H1 (cell line): ENCODE measurements around the gene ARHGEF19. TPM values are rescaled to one million over a fixed set of nuclear protein-coding genes. Genes with fewer than 3 reads are reported as not detected.
A peak's percentile ranks its signal among the peaks of the same experiment; 100 is the strongest.

ENCODE experiments used
- CTCF ChIA-PET: fragments of 300-600 bp; sonication (Branson Sonifier 250); formaldehyde crosslinking; loops from one replicate; lab custom pipeline; 2021; ENCODE audit not compliant: partially characterized antibody; lab: Charles Lee
- POLR2A ChIA-PET: fragments of 300-600 bp; sonication (Branson Sonifier 250); formaldehyde crosslinking; loops from one replicate; lab custom pipeline; 2021; ENCODE audit warnings: inconsistent platforms; ENCODE audit not compliant: partially characterized antibody; lab: Charles Lee
- DNase-seq, 2 experiments: peaks; one replicate each; pipeline versions ENCODE4 v3.0.0 to v3.0.0-alpha.2; 2010 to 2022; ENCODE audit warnings: low spot score in 2 of 2, low read depth in 1 of 2, mixed read lengths in 1 of 2
- FAIRE-seq: peaks from 2 replicates; lab custom pipeline; 2011; peaks lifted over from hg19 to GRCh38; lab: Jason Lieb, UNC
- H2AFZ ChIP-seq: 2 replicates; pipeline ENCODE4 v1.8.1; 2012; ENCODE audit warnings: low read length, inconsistent platforms
- H2AK5ac ChIP-seq: 2 replicates; pipeline ENCODE4 v1.6.1; 2013; ENCODE audit warnings: low read depth, low read length
- H2BK120ac ChIP-seq: replicated peaks from 2 replicates; pipeline ENCODE3; 2013; ENCODE audit warnings: low read depth, low read length, inconsistent platforms
- H2BK12ac ChIP-seq: 2 replicates; pipeline ENCODE4 v1.6.1; 2013; ENCODE audit warnings: low read depth, low read length
- H2BK15ac ChIP-seq: 2 replicates; pipeline ENCODE4 v1.6.1; 2013; ENCODE audit warnings: low read length
- H2BK20ac ChIP-seq: 2 replicates; pipeline ENCODE4 v1.6.1; 2013; ENCODE audit warnings: low read length
- H2BK5ac ChIP-seq: 2 replicates; pipeline ENCODE4 v1.6.1; 2013; ENCODE audit warnings: low read depth, low read length
- H3K14ac ChIP-seq: 2 replicates; pipeline ENCODE4 v1.6.1; 2013; ENCODE audit warnings: inconsistent platforms; ENCODE audit not compliant: insufficient read length
- H3K18ac ChIP-seq: 2 replicates; pipeline ENCODE4 v1.6.1; 2013; ENCODE audit warnings: low read length; ENCODE audit errors: extremely low read depth
- H3K23ac ChIP-seq: 2 replicates; pipeline ENCODE4 v1.6.1; 2013; ENCODE audit warnings: inconsistent platforms; ENCODE audit not compliant: insufficient read length
- H3K23me2 ChIP-seq: 2 replicates; pipeline ENCODE4 v1.6.1; 2013; ENCODE audit warnings: low read depth, low read length
- H3K27ac ChIP-seq: 2 replicates; pipeline ENCODE4 v1.6.1; 2011; ENCODE audit warnings: low read depth, low read length, inconsistent platforms
- H3K27me3 ChIP-seq, 4 experiments: replicated peaks in 1 of 4; 1 replicate in 1 of 4; 2 replicates in 3 of 4; pipeline versions ENCODE4 v1.6.1 to v1.8.1; 2011 to 2013; ENCODE audit warnings: low read length in 3 of 4, mild to moderate bottlenecking in 3 of 4, inconsistent platforms in 2 of 4, mixed read lengths in 2 of 4, moderate library complexity in 1 of 4; ENCODE audit not compliant: control insufficient read depth in 3 of 4, insufficient read depth in 3 of 4; ENCODE audit errors: extremely low read depth in 1 of 4
- H3K36me3 ChIP-seq, 4 experiments: 2 replicates each; pipeline versions ENCODE4 v1.6.1 to v1.8.1; 2011 to 2013; ENCODE audit warnings: mild to moderate bottlenecking in 4 of 4, low read length in 3 of 4, moderate library complexity in 2 of 4, control low read depth in 1 of 4, inconsistent platforms in 1 of 4; ENCODE audit not compliant: insufficient read depth in 4 of 4, control insufficient read depth in 2 of 4
- H3K4ac ChIP-seq: replicated peaks from 2 replicates; pipeline ENCODE3; 2013; ENCODE audit warnings: low read length, low read depth, mixed read lengths, inconsistent platforms; ENCODE audit not compliant: insufficient read length
- H3K4me1 ChIP-seq, 4 experiments: replicated peaks in 1 of 4; 1 replicate in 1 of 4; 2 replicates in 3 of 4; pipeline versions ENCODE4 v1.6.1 to v1.8.1; 2011 to 2013; ENCODE audit warnings: low read length in 3 of 4, inconsistent platforms in 2 of 4, mixed read lengths in 1 of 4; ENCODE audit not compliant: insufficient read depth in 4 of 4, control insufficient read depth in 3 of 4
- H3K4me2 ChIP-seq, 2 experiments: 2 replicates each; pipeline versions ENCODE4 v1.6.1 to v1.8.1; 2011 to 2013; ENCODE audit warnings: low read depth in 2 of 2, low read length in 2 of 2, control low read depth in 1 of 2, inconsistent platforms in 1 of 2, mild to moderate bottlenecking in 1 of 2; ENCODE audit not compliant: insufficient read depth in 1 of 2
- H3K4me3 ChIP-seq, 4 experiments: fragments of 200-600, 300-600 bp in 1 of 4; sonication (generic), shearing (Covaris generic), sonication (Bioruptor Twin) in 1 of 4; 2 replicates each; pipeline versions ENCODE4 v1.5.1 to v1.8.1; 2011 to 2016; ENCODE audit warnings: low read length in 4 of 4, low read depth in 3 of 4, control low read depth in 2 of 4, inconsistent platforms in 2 of 4, mild to moderate bottlenecking in 2 of 4, mixed read lengths in 1 of 4, moderate library complexity in 1 of 4; ENCODE audit not compliant: insufficient read depth in 2 of 4; ENCODE audit errors: extremely low read depth in 1 of 4
- H3K56ac ChIP-seq: replicated peaks from 2 replicates; pipeline ENCODE3; 2013; ENCODE audit warnings: low read depth, mild to moderate bottlenecking, mixed read lengths, low read length, inconsistent platforms; ENCODE audit not compliant: insufficient read length
- H3K79me1 ChIP-seq: 2 replicates; pipeline ENCODE4 v1.6.1; 2013; ENCODE audit warnings: low read depth, low read length, control low read depth
- H3K79me2 ChIP-seq, 2 experiments: 2 replicates each; pipeline versions ENCODE4 v1.6.1 to v1.8.1; 2012 to 2013; ENCODE audit warnings: low read length in 2 of 2, mild to moderate bottlenecking in 2 of 2, inconsistent platforms in 1 of 2; ENCODE audit not compliant: insufficient read depth in 2 of 2, control insufficient read depth in 1 of 2
- H3K9ac ChIP-seq, 4 experiments: replicated peaks in 1 of 4; 1 replicate in 1 of 4; 2 replicates in 3 of 4; pipeline versions ENCODE4 v1.6.1 to v1.8.1; 2011 to 2013; ENCODE audit warnings: low read depth in 3 of 4, low read length in 3 of 4, control low read depth in 2 of 4, mild to moderate bottlenecking in 2 of 4, moderate library complexity in 2 of 4, inconsistent platforms in 1 of 4; ENCODE audit errors: extremely low read depth in 1 of 4
- H3K9me3 ChIP-seq, 2 experiments: 2 replicates each; pipeline versions ENCODE4 v1.6.1 to v1.8.1; 2012 to 2013; ENCODE audit warnings: mild to moderate bottlenecking in 2 of 2, moderate library complexity in 2 of 2, control low read depth in 1 of 2, inconsistent platforms in 1 of 2, low read depth in 1 of 2, low read length in 1 of 2, mixed read lengths in 1 of 2; ENCODE audit not compliant: insufficient read depth in 2 of 2
- H4K20me1 ChIP-seq, 2 experiments: replicated peaks in 1 of 2; 2 replicates each; pipeline versions ENCODE3 to v1.8.1; 2011 to 2013; ENCODE audit warnings: inconsistent platforms in 2 of 2, low read length in 2 of 2, mild to moderate bottlenecking in 1 of 2; ENCODE audit not compliant: insufficient read depth in 2 of 2, control insufficient read depth in 1 of 2
- H4K5ac ChIP-seq: 2 replicates; pipeline ENCODE4 v1.6.1; 2013; ENCODE audit warnings: low read length, low read depth, mixed read lengths, inconsistent platforms; ENCODE audit not compliant: insufficient read length
- H4K8ac ChIP-seq: 2 replicates; pipeline ENCODE4 v1.8.0; 2013; ENCODE audit warnings: mild to moderate bottlenecking, moderate library complexity, low read length, inconsistent platforms; ENCODE audit not compliant: insufficient read depth; ENCODE audit errors: extremely low read depth
- H4K91ac ChIP-seq: replicated peaks from 2 replicates; pipeline ENCODE3; 2013; ENCODE audit warnings: low read length, mixed read lengths, inconsistent platforms; ENCODE audit not compliant: insufficient read length
- ASH2L ChIP-seq: fragments of 200-600, 300-600 bp; sonication (generic); IDR thresholded peaks from one replicate; pipeline ENCODE4 v1.7.1; 2017; ENCODE audit warnings: low read length
- CEBPB ChIP-seq: IDR thresholded peaks from 2 replicates; pipeline ENCODE4 v1.6.1; 2012; ENCODE audit warnings: low read depth, low read length
- CHD2 ChIP-seq: IDR thresholded peaks from 2 replicates; pipeline ENCODE4 v1.6.1; 2012; ENCODE audit warnings: low read length, improper control_type of control experiment
- HDAC2 ChIP-seq, 2 experiments: fragments of 300-600 bp in 1 of 2; sonication (generic) in 1 of 2; IDR thresholded peaks; 2 replicates each; pipeline ENCODE4 v1.6.1; 2011 to 2012; ENCODE audit warnings: low read depth in 2 of 2, low read length in 2 of 2, mild to moderate bottlenecking in 2 of 2, moderate library complexity in 2 of 2, borderline replicate concordance in 1 of 2, inconsistent platforms in 1 of 2
- NANOG ChIP-seq: IDR thresholded peaks from 2 replicates; pipeline ENCODE4 v1.6.1; 2011; ENCODE audit warnings: low read length, low read depth, mild to moderate bottlenecking, inconsistent platforms; ENCODE audit not compliant: insufficient read depth, poor library complexity, severe bottlenecking
- NRF1 ChIP-seq: IDR thresholded peaks from 2 replicates; pipeline ENCODE4 v1.6.1; 2011; ENCODE audit warnings: mild to moderate bottlenecking, low read depth, low read length, improper control_type of control experiment
- RBBP5 ChIP-seq: IDR thresholded peaks from 2 replicates; pipeline ENCODE4 v1.7.1; 2012; ENCODE audit warnings: low read depth, mild to moderate bottlenecking, inconsistent platforms, low read length, moderate library complexity, borderline replicate concordance
- TCF12 ChIP-seq: IDR thresholded peaks from 2 replicates; pipeline ENCODE4 v1.6.1; 2011; ENCODE audit warnings: low read depth, mild to moderate bottlenecking, low read length
- WGBS, 2 experiments: shearing (Covaris generic) in 1 of 2; methylation state at CpG; one replicate each; pipeline versions ENCODE4 v1.1.6 to v1.1.7; 2013 to 2015; ENCODE audit warnings: low lambda C conversion rate in 2 of 2, mixed read lengths in 2 of 2, inconsistent platforms in 1 of 2, low coverage in 1 of 2, missing lambda C conversion rate in 1 of 2; ENCODE audit not compliant: insufficient replicate concordance in 2 of 2, insufficient coverage in 1 of 2, insufficient read length in 1 of 2; ENCODE audit errors: extremely low coverage in 1 of 2, missing lambda C conversion rate in 1 of 2; 5-methylcytosine and 5-hydroxymethylcytosine counted together
- long read RNA-seq, 2 experiments: library from RNA in 1 of 2; library from capped mRNA in 1 of 2; stranded (forward); transcript quantifications; one replicate each; pipeline ENCODE4 v2.0.0, GENCODE V29; 2021; ENCODE audit warnings: inconsistent platforms in 1 of 2
- polyA minus RNA-seq, 3 experiments: library from RNA; depleted of rRNA, polyadenylated mRNA; stranded (reverse); fragments of >200 nt; gene quantifications; 1 replicate in 2 of 3; 2 replicates in 1 of 3; pipeline ENCODE4 v1.2.3, GENCODE V29; 2011
- polyA plus RNA-seq, 7 experiments: library from polyadenylated mRNA; depleted of rRNA in 3 of 7; stranded (reverse) in 5 of 7; unstranded in 2 of 7; fragments of >200 nt in 5 of 7; fragments of 200-250 nt in 2 of 7; gene quantifications; 1 replicate in 5 of 7; 2 replicates in 1 of 7; 4 replicates in 1 of 7; pipeline versions ENCODE4 v1.2.1 to v1.2.3, GENCODE V29; 2011 to 2013; ENCODE audit warnings: missing spikeins in 2 of 7, mixed read lengths in 2 of 7
- total RNA-seq: library from RNA; stranded (reverse); fragmentation: NEBNext Ultra II Directional; extraction: Animal tissue kit (Norgen Biotek cat#: 25700); gene quantifications from 2 replicates; pipeline ENCODE4 v1.2.1, GENCODE V29; 2021

Gene ARHGEF19
- total RNA-seq (51.9 and 56.4 TPM in 2 replicates), polyA plus RNA-seq (2011; rRNA removed) (47.5 and 69.2 TPM in 2 replicates), polyA minus RNA-seq (2011; rRNA and poly(A)+ RNA removed) (27.7 and 32.0 TPM in 2 replicates)
- polyA plus RNA-seq (2011; cell fraction: cytosol; rRNA removed), result 55.0 TPM
- polyA plus RNA-seq (2011; cell fraction: nucleus; rRNA removed), result 157 TPM
- 42.8 to 57.1 TPM (median 54.3 TPM) in 4 replicates for polyA plus RNA-seq (2012, experiment 1 of 2)
- 45.5 TPM for polyA plus RNA-seq (2012, experiment 2 of 2)
- polyA plus RNA-seq (2013, experiment 1 of 2), result 32.6 TPM
- polyA plus RNA-seq (2013, experiment 2 of 2), result 30.2 TPM
- polyA minus RNA-seq (2011; cell fraction: cytosol; rRNA and poly(A)+ RNA removed), result 22.2 TPM
- 30.7 TPM for polyA minus RNA-seq (2011; cell fraction: nucleus; rRNA and poly(A)+ RNA removed)
- long read RNA-seq, experiment 1, partial matches to known transcripts, result 22 of 36 reads
- long read RNA-seq, experiment 1, other reads (novel, unspliced or antisense), result 12 of 36 reads
- long read RNA-seq, experiment 2, partial matches to known transcripts, result 1 of 1 reads
- long read RNA-seq, experiment 2, other reads (novel, unspliced or antisense), result 0 of 1 reads

GRCh38 chr1:16212251-16212961 lies at the start of gene ARHGEF19:
Gene ARHGEF19, minus strand, starts transcription at chr1:16212652. Its CDS starts 3,598 bp downstream, at chr1:16209054.
- FAIRE-seq, result no peak
- DNase-seq, result peak; percentile 79 to 87
- peak within 1 kb of the TSS; percentile 30; the same call in 1 of the 2 replicates for H2BK12ac ChIP-seq
- no peaks in the 10 kb centered on the region for H3K9me3 ChIP-seq
- peak within 1 kb of the TSS; percentile 100 for H3K18ac ChIP-seq
- peaks cover 10 to 49% (median 31%) of the 10 kb centered on the region in 4 experiments for H3K4me1 ChIP-seq
- H3K79me1 ChIP-seq, result peaks cover 10% of the 10 kb centered on the region
- H3K9ac ChIP-seq, result peak within 1 kb of the TSS; percentile 75 to 83 (median 81)
- H4K8ac ChIP-seq, result 0 out of 2 replicates have a peak within 1 kb of the TSS, but pooled peaks have one; percentile 75
- H4K20me1 ChIP-seq, result peaks cover 0 to 2% of the 10 kb centered on the region in 2 experiments
- POLR2A ChIA-PET, result interaction anchor here (0.6 to 3.5 kb wide), 21 partner anchors 9 to 148 kb away, joined by 3 to 32 read pairs (median 3); no protein-coding TSS in a partner anchor
- H2BK20ac ChIP-seq, result peak within 1 kb of the TSS; percentile 83
- H2BK5ac ChIP-seq, result peak within 1 kb of the TSS; percentile 93
- H3K56ac ChIP-seq, result peak within 1 kb of the TSS; percentile 23
- peak within 1 kb of the TSS; percentile 87 for H4K91ac ChIP-seq
- H3K27ac ChIP-seq, result peak within 1 kb of the TSS; percentile 86
- peak within 1 kb of the TSS; percentile 57 to 75 (median 64) for H3K4me3 ChIP-seq
- H2AFZ ChIP-seq, result no peak within 1 kb of the TSS
- H3K4ac ChIP-seq, result peak within 1 kb of the TSS; percentile 16
- H3K36me3 ChIP-seq, result no peaks in the 10 kb centered on the region
- H3K23ac ChIP-seq, result no peak within 1 kb of the TSS
- peak within 1 kb of the TSS; percentile 31 for H3K14ac ChIP-seq
- peak within 1 kb of the TSS; percentile 63 for H2BK120ac ChIP-seq
- H3K23me2 ChIP-seq, result peaks cover 25% of the 10 kb centered on the region
- H2BK15ac ChIP-seq, result peak within 1 kb of the TSS; percentile 82; the same call in 1 of the 2 replicates
- H4K5ac ChIP-seq, result peak within 1 kb of the TSS; percentile 79
- WGBS, 2 experiments, result 4% methylated on average over 12 of the region's 14 CpGs; no CpG with 5 or more reads in 1 of the 2 experiments
- CTCF ChIA-PET, result interaction anchor here (0.8 to 3.0 kb wide), 13 partner anchors 11 to 228 kb away, joined by 3 to 16 read pairs (median 4); partner anchors contain the start of gene NECAP2
- H3K79me2 ChIP-seq, result peaks cover 5 to 33% of the 10 kb centered on the region in 2 experiments; a peak in 3 of 4 replicates
- peak within 1 kb of the TSS; percentile 91; the same call in 1 of the 2 replicates for H2AK5ac ChIP-seq
- peaks cover 0 to 9% (median 6%) of the 10 kb centered on the region in 4 experiments; a peak in 5 of 7 replicates for H3K27me3 ChIP-seq
- H3K4me2 ChIP-seq, result peak within 1 kb of the TSS; percentile 83 to 89
- no peak for TF ChIP-seq CEBPB
- peak; percentile 97 for TF ChIP-seq RBBP5
- 0 out of 4 replicates have a peak, but pooled peaks of 1 of the 2 experiments have one; percentile 63 for TF ChIP-seq HDAC2 (IDR thresholded peaks at IDR 0.05; ENCODE audit: borderline replicate concordance in 1 of 2, low read depth in 2 of 2, low read length in 2 of 2)
- peak; percentile 64; the same call in 1 of the 2 replicates for TF ChIP-seq CHD2
- peak; percentile 97 for TF ChIP-seq ASH2L
- 0 out of 2 replicates have a peak, but pooled peaks have one; percentile 56 for TF ChIP-seq TCF12
- TF ChIP-seq NRF1, result no peak
- TF ChIP-seq NANOG, result peak; percentile 11
